GM15510 (cell line): ENCODE results near the gene MSANTD3.

Experiments used
- POLR2A ChIP-seq: IDR thresholded peaks from 3 replicates; pipeline ENCODE4 v1.6.1; 2011; ENCODE audit warnings: borderline replicate concordance; ENCODE audit not compliant: insufficient read length; ENCODE audit errors: extremely low read depth

Gene MSANTD3

DNA sequence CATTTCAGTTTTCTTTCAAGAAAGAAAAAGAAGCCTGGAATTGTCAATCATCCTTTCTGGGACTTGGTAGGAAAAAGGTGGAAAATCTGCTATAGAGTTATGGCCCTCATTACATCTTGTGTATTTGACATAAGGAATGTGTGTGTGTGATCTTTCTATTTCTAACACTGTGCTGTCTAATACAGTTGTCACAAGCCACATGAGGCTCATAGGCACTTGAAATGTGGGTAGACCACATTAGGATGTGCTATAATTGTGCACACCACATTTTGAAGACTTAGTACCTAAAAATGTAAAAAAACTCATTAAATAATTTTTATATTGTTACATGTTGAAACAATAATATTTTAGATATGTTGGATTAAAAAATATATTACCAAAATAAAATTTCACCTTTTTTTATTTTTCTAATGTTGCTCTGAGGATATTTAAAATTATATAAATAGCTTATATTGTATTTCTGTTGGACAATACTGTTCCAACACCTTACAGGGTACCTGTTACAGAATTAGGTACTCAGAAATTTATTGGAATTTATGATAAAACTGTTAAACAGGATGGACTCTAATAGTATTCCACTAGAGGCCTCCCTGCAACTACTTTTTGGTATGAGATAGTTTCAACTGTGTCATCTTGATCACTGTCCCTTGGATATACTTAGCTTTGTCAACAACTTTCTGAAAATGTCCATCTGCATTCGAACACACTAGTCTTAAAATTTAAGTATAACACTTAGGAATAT, 18.4 kb downstream of the MSANTD3 start:
- no peak for TF ChIP-seq POLR2A

DNA sequence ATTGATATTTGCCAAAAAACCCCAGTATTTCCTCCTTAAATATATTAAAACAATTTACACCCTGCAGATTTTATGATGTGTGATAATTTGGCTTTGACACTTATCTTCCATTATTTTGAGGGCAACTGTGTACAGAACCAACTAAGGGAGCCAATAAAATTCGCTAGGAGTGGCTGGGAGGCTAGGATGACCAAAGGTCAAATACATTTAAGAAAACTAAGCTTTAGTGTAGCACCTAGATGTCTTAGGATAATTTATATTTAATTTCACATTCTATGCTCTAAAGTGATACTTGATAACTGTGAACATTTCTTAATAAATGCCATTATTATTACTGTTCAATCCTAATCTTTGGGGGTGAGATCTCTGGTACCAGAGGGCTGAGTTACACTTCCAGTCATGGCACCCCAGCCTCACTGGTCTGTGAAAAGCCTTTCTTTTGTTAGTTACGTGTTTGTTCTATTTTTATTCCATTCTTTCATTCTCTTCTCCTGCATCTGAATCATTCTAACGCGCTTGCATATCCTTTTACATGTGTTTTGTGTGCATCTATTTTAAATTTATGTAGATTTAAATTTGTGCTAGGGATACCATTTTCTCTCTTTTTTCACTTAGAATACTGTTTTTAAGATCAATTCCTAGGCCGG, 19.1 kb downstream of the MSANTD3 start:
- TF ChIP-seq POLR2A = no peak

- no peak for TF ChIP-seq POLR2A
These were observed 20.1 kb downstream of the MSANTD3 start for GRCh38 chr9:100447041-100447440.

GRCh38 chr9:100448266-100448665, 21.3 kb downstream of the MSANTD3 start:
- TF ChIP-seq POLR2A = no peak

GRCh38 chr9:100449420-100449819, 22.5 kb downstream of the MSANTD3 start:
- no peak for TF ChIP-seq POLR2A

DNA sequence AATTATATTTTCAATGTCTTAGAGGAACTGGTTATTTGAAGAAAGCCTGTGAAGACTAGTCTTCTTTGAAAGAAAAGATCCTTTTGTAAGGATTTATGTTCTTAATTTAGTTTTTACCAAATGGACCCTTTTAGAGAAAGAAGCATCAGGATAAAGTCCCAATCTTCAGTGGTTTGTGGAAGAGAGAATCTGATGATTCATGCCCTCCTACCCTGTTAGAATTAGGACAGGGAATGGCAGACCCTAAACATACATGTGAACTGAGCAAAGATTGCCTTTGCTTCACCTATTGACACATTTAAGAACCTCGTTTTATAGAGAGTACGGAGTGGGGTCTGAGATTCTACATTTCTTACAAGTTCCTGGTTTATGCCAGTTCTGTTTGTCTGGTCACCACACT, 26.0 kb downstream of the MSANTD3 start:
- no peak for TF ChIP-seq POLR2A

DNA sequence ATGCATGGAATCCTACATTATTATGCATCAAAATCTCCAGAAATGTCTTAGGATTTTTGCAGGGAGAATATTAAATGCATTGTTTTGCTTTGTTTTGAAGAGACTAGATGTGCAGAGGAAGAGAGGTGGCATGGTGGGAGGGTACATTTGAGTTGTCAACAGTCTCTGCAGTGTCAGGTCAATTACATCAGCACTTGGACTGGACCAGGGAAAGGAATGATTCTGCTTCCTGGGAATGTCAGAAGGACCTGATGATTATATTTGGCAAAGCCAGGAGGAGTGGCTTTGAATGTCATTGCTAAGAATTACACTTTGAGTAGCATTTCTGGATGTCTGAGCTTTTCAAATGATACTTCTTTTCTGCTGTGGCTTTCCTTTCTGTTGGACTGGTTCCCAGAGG, 28.5 kb downstream of the MSANTD3 start:
- no peak for TF ChIP-seq POLR2A

DNA sequence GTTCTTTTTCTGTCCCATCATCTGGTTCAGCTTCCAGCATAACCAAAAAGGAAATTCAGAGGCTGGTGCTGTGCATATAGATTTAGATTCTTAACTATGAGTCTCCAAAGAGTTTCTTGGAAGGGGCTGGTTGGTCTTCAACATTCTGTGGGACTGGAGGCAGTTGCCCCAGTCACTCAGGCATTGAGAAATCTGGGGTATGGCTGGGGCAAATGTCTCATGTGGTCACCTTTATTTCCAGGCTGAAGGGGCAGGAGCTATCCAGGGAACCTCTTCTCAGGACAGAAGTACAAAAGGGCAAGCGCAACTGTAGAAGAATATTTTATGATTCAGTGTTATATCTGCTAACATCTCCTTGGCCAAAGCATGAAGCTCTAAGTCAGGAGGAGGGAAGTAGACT, 30.6 kb downstream of the MSANTD3 start:
- TF ChIP-seq POLR2A = no peak

DNA sequence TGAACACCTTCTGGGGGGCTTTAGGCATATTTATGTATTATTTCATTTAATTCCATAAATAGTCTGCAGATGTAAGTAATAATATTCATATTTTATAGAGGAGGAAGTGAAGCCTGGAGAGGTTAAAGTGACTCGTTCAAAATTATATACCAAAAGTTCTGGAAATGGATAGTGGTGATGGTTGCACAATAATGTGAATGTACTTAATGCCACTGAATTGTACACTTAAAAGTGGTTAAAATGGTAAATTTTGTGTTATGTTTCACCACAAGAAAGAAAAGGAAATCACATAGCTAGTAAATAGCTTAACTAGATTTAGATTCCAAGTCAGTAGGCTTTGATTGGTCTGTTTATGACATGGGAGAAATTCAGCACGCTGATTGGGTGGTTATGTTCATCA, 33.0 kb downstream of the MSANTD3 start:
- TF ChIP-seq POLR2A = no peak

GRCh38 chr9:100465274-100465673, 38.3 kb downstream of the MSANTD3 start:
- no peak for TF ChIP-seq POLR2A

GRCh38 chr9:100465761-100466160, 38.8 kb downstream of the MSANTD3 start:
- TF ChIP-seq POLR2A = no peak

DNA sequence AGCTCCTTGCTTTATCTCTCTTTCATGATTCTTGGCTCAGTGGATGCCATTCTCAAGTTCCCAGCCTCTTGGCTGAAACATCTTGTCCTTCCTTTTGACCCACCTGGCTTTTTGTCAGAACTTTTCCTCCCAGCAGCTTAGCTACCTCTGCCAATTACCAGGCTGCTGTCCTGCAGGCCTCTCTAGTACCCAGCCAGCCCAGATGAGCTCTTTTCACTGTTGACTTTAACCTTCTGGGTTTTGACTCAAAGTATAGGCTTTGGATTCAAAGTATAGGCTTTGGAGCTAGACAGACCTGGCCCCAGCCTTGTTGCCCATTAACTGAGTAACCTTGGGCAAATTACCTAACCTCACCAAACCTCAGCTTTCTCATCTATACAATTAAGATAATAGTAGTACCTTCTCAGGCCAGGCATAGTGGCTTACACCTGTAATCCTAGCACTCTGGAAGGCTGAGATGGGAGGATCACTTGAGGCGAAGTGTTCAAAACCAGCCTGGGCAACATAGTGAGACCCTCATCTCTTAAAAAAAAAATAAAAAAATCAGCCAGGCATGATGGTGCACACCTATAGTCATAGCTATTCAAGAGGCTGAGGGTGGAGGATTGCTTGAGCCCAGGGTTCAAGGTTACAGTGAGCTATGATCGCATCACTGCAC, 39.4 kb downstream of the MSANTD3 start:
- TF ChIP-seq POLR2A = no peak

- no peak for TF ChIP-seq POLR2A
These were observed 39.9 kb downstream of the MSANTD3 start for GRCh38 chr9:100466829-100467221.

- TF ChIP-seq POLR2A = no peak
These were observed 41.1 kb downstream of the MSANTD3 start for GRCh38 chr9:100468041-100468440.

DNA sequence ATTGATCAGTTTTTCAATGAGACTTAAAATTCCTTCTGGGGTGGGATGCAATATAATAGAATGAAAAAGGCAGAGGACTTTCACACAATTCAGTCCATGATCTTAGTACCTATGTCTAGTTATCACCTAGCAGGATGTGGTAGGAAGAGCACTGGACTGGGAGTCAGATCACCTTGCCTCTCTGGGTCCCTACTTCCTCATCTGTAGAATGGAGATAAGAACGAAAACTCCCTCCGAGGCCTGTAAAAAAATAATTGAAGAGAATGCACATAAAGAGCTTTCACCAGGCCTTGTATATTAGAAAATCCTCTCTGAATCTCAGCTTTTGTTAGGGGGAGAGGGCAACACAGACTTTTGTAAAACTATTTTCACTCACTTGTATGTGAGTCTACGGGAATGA, 45.3 kb downstream of the MSANTD3 start:
- TF ChIP-seq POLR2A = no peak
